Subcutaneous abdominal adipose tissue (tissue), 5 donors: Measurements from ENCODE around the gene PRODH.
"Not testable (repeated sequence)": the region's sequence is repeated elsewhere in the genome, so short reads cannot be mapped to it uniquely, and the experiment has no call there.

Source experiments
- H3K27ac ChIP-seq: one replicate; pipeline ENCODE4 v1.7.0; 2013; ENCODE audit warnings: low read depth, mild to moderate bottlenecking, inconsistent platforms, low read length, moderate library complexity
- H3K27me3 ChIP-seq, 5 donors: one replicate each; pipeline ENCODE4 v1.7.0; 2013; ENCODE audit warnings: low read length in 5 of 5, inconsistent platforms in 1 of 5; ENCODE audit not compliant: control insufficient read depth in 5 of 5, insufficient read depth in 4 of 5
- H3K36me3 ChIP-seq, 5 donors: one replicate each; pipeline ENCODE4 v1.7.0; 2013; ENCODE audit warnings: low read length in 5 of 5; ENCODE audit not compliant: control insufficient read depth in 5 of 5, insufficient read depth in 5 of 5
- H3K4me1 ChIP-seq, 5 donors: one replicate each; pipeline ENCODE4 v1.7.0; 2013; ENCODE audit warnings: low read length in 5 of 5, mild to moderate bottlenecking in 3 of 5, moderate library complexity in 1 of 5; ENCODE audit not compliant: control insufficient read depth in 5 of 5, insufficient read depth in 5 of 5
- H3K4me3 ChIP-seq, 5 donors: one replicate each; pipeline ENCODE4 v1.7.0; 2013; ENCODE audit warnings: low read length in 5 of 5, low read depth in 1 of 5
- H3K9ac ChIP-seq, 5 donors: one replicate each; pipeline ENCODE4 v1.7.0; 2013; ENCODE audit warnings: low read length in 5 of 5, mild to moderate bottlenecking in 4 of 5, moderate library complexity in 3 of 5
- H3K9me3 ChIP-seq, 5 donors: one replicate each; pipeline ENCODE4 v1.7.0; 2013; ENCODE audit warnings: low read length in 5 of 5; ENCODE audit not compliant: control insufficient read depth in 5 of 5
- donor health status: healthy.
- donor health status: healthy.
- donor health status: healthy.
- donor health status: healthy.
- donor health status: healthy.

Gene PRODH

GRCh38 chr22:18909556-18909955, 26.5 kb downstream of the PRODH start:
- Histone ChIP-seq H3K4me1 (no peaks in the 10 kb centered on the region), H3K27ac (no peak overlapping the region), H3K9me3 (no peaks in the 10 kb centered on the region), H3K27me3 (no peaks in the 10 kb centered on the region), H3K4me3 (no peak overlapping the region), H3K36me3 (no peaks in the 10 kb centered on the region), H3K9ac (no peak overlapping the region)

DNA sequence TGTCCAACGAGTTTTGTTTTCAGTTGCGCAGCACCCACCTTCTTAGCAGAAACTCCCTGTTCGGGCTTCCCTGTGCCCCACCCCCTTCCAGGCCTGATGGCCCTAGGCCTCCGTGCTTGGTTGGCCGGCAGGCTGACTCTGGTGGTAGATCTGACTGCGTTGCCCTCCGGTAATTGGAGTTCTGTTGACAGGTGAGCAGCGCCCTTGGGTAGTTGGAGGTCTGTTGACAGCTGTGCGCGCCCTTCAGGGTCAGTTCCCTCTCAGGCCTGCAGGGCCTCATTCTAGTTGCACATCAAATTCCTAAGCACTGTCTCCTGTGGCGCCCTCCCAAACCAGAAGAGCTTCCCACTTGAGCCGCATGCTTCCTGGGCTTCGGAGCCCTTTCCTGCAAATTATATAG, 29.2 kb downstream of the PRODH start:
- no peak overlapping the region for H3K27ac ChIP-seq
- H3K4me3 ChIP-seq = no peak overlapping the region
- no peak overlapping the region for H3K9ac ChIP-seq
- H3K9me3 ChIP-seq = no peaks in the 10 kb centered on the region
- H3K4me1 ChIP-seq = no peaks in the 10 kb centered on the region
- no peaks in the 10 kb centered on the region for H3K36me3 ChIP-seq
- no peaks in the 10 kb centered on the region for H3K27me3 ChIP-seq

DNA sequence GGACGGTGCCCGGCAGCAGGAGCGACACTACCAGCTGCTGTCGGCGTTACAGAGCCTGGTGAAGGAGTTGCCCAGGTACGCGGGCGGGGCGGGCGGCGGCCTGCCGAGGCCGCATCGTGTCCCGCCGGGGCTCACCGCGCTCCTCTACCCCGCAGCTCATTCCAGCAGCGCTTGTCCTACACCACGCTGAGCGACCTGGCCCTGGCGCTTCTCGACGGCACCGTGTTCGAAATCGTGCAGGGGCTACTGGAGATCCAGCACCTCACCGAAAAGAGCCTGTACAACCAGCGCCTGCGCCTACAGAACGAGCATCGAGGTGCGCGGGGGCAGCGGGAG, 29.7 kb downstream of the PRODH start:
- H3K4me1 ChIP-seq, H3K9me3 ChIP-seq, H3K27ac ChIP-seq, H3K9ac ChIP-seq, H3K27me3 ChIP-seq, H3K4me3 ChIP-seq, H3K36me3 ChIP-seq: not testable (repeated sequence)

DNA sequence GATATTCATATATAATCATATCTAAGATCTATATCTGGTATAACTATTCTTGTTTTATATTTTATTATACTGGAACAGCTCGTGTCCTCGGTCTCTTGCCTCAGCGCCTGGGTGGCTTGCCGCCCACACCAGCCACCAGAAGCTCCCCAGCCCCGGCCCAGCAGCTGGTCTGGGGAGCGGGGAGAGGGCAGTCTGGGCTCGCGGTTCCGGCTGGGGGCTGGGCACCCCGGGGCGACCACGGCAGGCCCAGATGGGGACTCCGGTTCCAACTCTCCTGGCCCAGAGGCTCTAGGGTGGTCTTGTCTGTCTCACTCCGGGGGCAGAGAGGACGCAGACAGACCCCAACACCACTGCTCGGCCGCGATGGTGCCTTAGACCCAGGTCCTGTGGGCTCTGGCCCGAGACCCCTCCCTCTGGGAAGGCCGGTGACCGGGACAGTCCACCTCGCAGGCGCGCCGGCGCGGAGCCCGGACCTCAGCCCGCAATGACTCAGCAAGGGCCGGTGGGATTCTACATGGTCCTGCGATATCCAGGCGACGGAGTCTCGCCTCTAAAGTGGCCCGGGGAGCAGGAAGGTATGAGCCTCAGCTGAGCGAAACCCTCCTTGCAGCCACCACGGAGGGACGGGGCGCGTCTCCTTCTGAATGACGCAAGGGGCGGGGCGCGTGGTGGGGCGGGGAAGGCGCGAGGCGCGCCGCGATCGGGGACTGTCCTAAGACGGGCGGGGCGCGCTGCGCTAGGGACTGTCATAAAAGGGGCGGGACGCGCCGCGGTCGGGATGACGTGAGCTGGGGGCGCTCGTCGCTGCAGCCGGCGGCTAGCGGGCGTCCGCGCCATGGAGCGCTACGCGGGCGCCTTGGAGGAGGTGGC, 30.3 kb downstream of the PRODH start, which contains the start of gene DGCR6:
TSS of gene DGCR6 (plus strand) at position 781 of the 870 bp plus-strand sequence. CDS start at position 836, 55 bp downstream.
- H3K9me3 ChIP-seq = no peaks in the 10 kb centered on the region
- no peaks in the 10 kb centered on the region for H3K36me3 ChIP-seq
- H3K9ac ChIP-seq = no peak within 1 kb of the TSS
- H3K27ac ChIP-seq = no peak within 1 kb of the TSS
- no peak within 1 kb of the TSS for H3K4me3 ChIP-seq
- H3K27me3 ChIP-seq = no peaks in the 10 kb centered on the region
- no peaks in the 10 kb centered on the region for H3K4me1 ChIP-seq

- not testable (repeated sequence) for H3K9me3 ChIP-seq, H3K36me3 ChIP-seq, H3K27ac ChIP-seq, H3K9ac ChIP-seq, H3K27me3 ChIP-seq, H3K4me1 ChIP-seq, H3K4me3 ChIP-seq
Observed at GRCh38 chr22:18896037-18896657, 39.9 kb downstream of the PRODH start.

- not testable (repeated sequence) for H3K4me1 ChIP-seq, H3K27me3 ChIP-seq, H3K36me3 ChIP-seq, H3K9ac ChIP-seq, H3K9me3 ChIP-seq, H3K27ac ChIP-seq, H3K4me3 ChIP-seq
Observed at GRCh38 chr22:18893775-18894174, 42.3 kb downstream of the PRODH start.

- not testable (repeated sequence) for H3K9ac ChIP-seq, H3K9me3 ChIP-seq, H3K4me3 ChIP-seq, H3K27ac ChIP-seq, H3K36me3 ChIP-seq, H3K4me1 ChIP-seq, H3K27me3 ChIP-seq
Observed at GRCh38 chr22:18890510-18891192, 45.4 kb downstream of the PRODH start.

DNA sequence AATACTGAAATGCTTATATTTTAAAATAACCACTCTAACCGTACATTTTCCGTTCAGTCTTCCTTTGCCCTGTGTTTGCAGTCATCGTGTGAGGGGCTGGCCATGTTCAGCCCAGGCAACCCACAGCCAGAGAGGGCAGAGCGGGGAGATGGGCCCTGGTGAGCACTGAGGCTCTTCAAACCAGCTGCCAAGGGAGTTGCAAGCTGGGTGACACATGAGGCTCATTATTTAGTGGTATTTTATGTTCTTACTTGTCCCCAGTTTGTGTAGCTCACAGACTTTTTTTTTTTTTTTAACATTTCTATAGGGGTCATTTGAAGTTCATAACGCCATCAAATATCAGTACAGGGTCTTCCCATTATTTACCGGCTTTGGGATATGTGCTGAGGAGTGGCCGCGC, 48.0 kb downstream of the PRODH start:
- H3K9ac ChIP-seq = no peak overlapping the region
- no peak overlapping the region for H3K27ac ChIP-seq
- no peak overlapping the region for H3K4me3 ChIP-seq
- no peaks in the 10 kb centered on the region for H3K9me3 ChIP-seq
- no peaks in the 10 kb centered on the region for H3K4me1 ChIP-seq
- H3K36me3 ChIP-seq = no peaks in the 10 kb centered on the region
- H3K27me3 ChIP-seq = no peaks in the 10 kb centered on the region

- not testable (repeated sequence) for H3K4me3 ChIP-seq, H3K4me1 ChIP-seq, H3K27ac ChIP-seq, H3K36me3 ChIP-seq, H3K9ac ChIP-seq, H3K27me3 ChIP-seq, H3K9me3 ChIP-seq
Observed at GRCh38 chr22:18884465-18884864, 51.6 kb downstream of the PRODH start.

DNA sequence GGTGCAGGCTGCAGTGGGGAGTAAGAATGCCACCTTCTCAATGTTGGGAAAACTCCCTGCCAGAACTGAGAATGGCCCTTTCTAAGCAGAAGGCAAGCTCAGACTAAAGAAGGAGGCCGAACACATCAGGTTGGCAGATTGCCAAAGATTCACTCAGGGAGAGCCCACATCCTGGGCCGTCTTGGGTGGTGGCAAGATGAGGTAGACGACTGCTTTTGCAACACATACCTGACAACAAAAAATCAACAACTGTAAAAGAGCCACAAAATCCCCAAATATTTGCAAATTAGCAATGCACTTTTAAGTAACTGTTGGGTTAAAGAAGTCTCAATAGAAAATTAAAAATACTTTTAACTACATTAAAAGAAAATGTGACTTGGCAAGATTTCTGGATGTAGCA, 54.8 kb downstream of the PRODH start:
- H3K36me3 ChIP-seq, H3K27ac ChIP-seq, H3K9me3 ChIP-seq, H3K4me3 ChIP-seq, H3K27me3 ChIP-seq, H3K9ac ChIP-seq, H3K4me1 ChIP-seq: not testable (repeated sequence)
